Heart right ventricle (tissue), 16 donors: Measurements from ENCODE around the gene PODN. TPM values are rescaled to one million over a fixed set of nuclear protein-coding genes. Genes with fewer than 3 reads are reported as not detected.

Source experiments
- ATAC-seq, 8 donors: fragments of 200-7000 bp; cut with Tn5 transposase; one replicate each; pipeline ENCODE4 v1.9.1; 2020; ENCODE audit warnings: mild to moderate bottlenecking in 8 of 8, moderate library complexity in 8 of 8, moderate number of reproducible peaks in 1 of 8
- DNase-seq, 2 donors: peaks; one replicate each; pipeline ENCODE4 v3.0.0-alpha.2; 2020
- H3K27ac ChIP-seq, 10 donors: fragments of 200-600 bp; sonication (generic) in 2 of 10; one replicate each; pipeline versions ENCODE4 v1.5.0 to v1.8.0; 2020 to 2022; ENCODE audit warnings: mild to moderate bottlenecking in 3 of 10
- H3K27me3 ChIP-seq, 7 donors: fragments of 200-600 bp; one replicate each; pipeline ENCODE4 v1.8.0; 2021 to 2022; ENCODE audit warnings: mild to moderate bottlenecking in 2 of 7
- H3K36me3 ChIP-seq, 9 donors: fragments of 200-600 bp; sonication (generic) in 1 of 9; one replicate each; pipeline versions ENCODE4 v1.5.0 to v1.8.0; 2020 to 2022; ENCODE audit warnings: mild to moderate bottlenecking in 2 of 9
- H3K4me1 ChIP-seq, 9 donors: fragments of 200-600 bp; sonication (generic) in 1 of 9; one replicate each; pipeline versions ENCODE4 v1.5.0 to v1.8.0; 2020 to 2022; ENCODE audit warnings: mild to moderate bottlenecking in 4 of 9
- H3K4me3 ChIP-seq, 10 donors: fragments of 200-600 bp; sonication (generic) in 2 of 10; one replicate each; pipeline versions ENCODE4 v1.5.0 to v1.8.0; 2020 to 2022; ENCODE audit warnings: mild to moderate bottlenecking in 7 of 10, moderate library complexity in 2 of 10
- H3K9me3 ChIP-seq, 11 donors: fragments of 200-600 bp in 10 of 11; sonication (generic) in 2 of 11; one replicate each; pipeline versions ENCODE4 v1.5.0 to v1.8.0; 2013 to 2022; ENCODE audit warnings: mild to moderate bottlenecking in 2 of 11, control low read depth in 1 of 11, moderate library complexity in 1 of 11
- WGBS, 2 donors: extraction: QIAGEN DNeasy Blood & Tissue Kit; methylation state at CpG; one replicate each; pipeline ENCODE4 v1.1.7; 2013; ENCODE audit warnings: inconsistent platforms in 1 of 2; 5-methylcytosine and 5-hydroxymethylcytosine counted together
- intact Hi-C, 10 donors: fragments of 100-400 bp; cut with DNase I; formaldehyde crosslinking; loops; one replicate each; pipeline versions ENCODE4 v1.11.1 to v1.14.2; 2022
- long read RNA-seq, 3 donors: library from polyadenylated mRNA; unstranded; transcript quantifications; one replicate each; pipeline ENCODE4 v2.0.0, GENCODE V29; 2020 to 2021
- polyA plus RNA-seq, 2 donors: library from polyadenylated mRNA; stranded (reverse); fragments of 200-250 nt; gene quantifications; one replicate each; pipeline ENCODE4 v1.2.3, GENCODE V29; 2013
- total RNA-seq, 10 donors: library from RNA; stranded (reverse); fragmentation: NEBNext Ultra II Directional in 3 of 10; extraction: Animal tissue kit (Norgen Biotek cat#: 25700) in 3 of 10; gene quantifications; one replicate each; pipeline versions ENCODE4 v1.2.1 to v1.2.4, GENCODE V29; 2021 to 2023
- TF ChIP-seq, protein P1 (sequence below), 9 donors: fragments of 200-600 bp; sonication (generic) in 2 of 9; IDR thresholded peaks; one replicate each; pipeline versions ENCODE4 v1.5.0 to v1.8.0; 2021 to 2022; ENCODE audit warnings: antibody characterized with exemption in 9 of 9, mild to moderate bottlenecking in 5 of 9, moderate library complexity in 1 of 9
- donor health status: Arrhythmogenic right ventricular cardiomyopathy.
- donor health status: ischemic (EF 13 %, LVEDD 7.1; RV severe dilation, severe dysfunction).
- donor health status: healthy with polysubstance abuse.
- donor health status: DM: no; HTN: yes; CAD: no.
- donor health status: DM: no; HTN: no; CAD: no.
- donor health status: ischemic (EF 25% LVEDD 6.9; RV normal size, moderate dysfunction).
- donor health status: ischemic (EF 25% LVEDD 5.7; RV mildly dilated, moderate dysfunction).
- donor health status: healthy.
- donor health status: DM: yes; HTN: yes; CAD: no.
- donor health status: Ischemic cardiomyopathy.
- donor health status: ischemic (EF 35%, LVEDD 5.7; RV mildly dilated, moderate dysfunction).
- donor health status: nonischemic (EF 11% LVEDD 7.7; RV severe dilation, severe dysfunction).
- donor health status: DM: yes; HTN: yes; CAD: no.
- donor health status: PGD.
- donor health status: ischemic (EF 29% LVEDD 5.4; RV normal size, mild dysfunction).
- donor health status: nonischemic (EF 23%, LVEDD 6.1; RV moderate dilation, normal function).

The PODN gene, protein sequence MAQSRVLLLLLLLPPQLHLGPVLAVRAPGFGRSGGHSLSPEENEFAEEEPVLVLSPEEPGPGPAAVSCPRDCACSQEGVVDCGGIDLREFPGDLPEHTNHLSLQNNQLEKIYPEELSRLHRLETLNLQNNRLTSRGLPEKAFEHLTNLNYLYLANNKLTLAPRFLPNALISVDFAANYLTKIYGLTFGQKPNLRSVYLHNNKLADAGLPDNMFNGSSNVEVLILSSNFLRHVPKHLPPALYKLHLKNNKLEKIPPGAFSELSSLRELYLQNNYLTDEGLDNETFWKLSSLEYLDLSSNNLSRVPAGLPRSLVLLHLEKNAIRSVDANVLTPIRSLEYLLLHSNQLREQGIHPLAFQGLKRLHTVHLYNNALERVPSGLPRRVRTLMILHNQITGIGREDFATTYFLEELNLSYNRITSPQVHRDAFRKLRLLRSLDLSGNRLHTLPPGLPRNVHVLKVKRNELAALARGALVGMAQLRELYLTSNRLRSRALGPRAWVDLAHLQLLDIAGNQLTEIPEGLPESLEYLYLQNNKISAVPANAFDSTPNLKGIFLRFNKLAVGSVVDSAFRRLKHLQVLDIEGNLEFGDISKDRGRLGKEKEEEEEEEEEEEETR
- 10 to 100 TPM; 11.2 to 27.4 (median 15.4) TPM for total RNA-seq
- 10 to 100 TPM; 11.4 to 17.3 TPM for polyA plus RNA-seq
- long read RNA-seq, donor 1, transcript PODN-201 (11 exons, 3,010 nt), result major isoform, 8 of 30 reads
- long read RNA-seq, donor 1, partial matches to known transcripts, result 17 of 30 reads
- long read RNA-seq, donor 1, other reads (novel, unspliced or antisense), result 4 of 30 reads
- long read RNA-seq, donor 2, transcript PODN-201 (11 exons, 3,010 nt), result major isoform, 10 of 33 reads
- long read RNA-seq, donor 2, partial matches to known transcripts, result 12 of 33 reads
- long read RNA-seq, donor 2, other reads (novel, unspliced or antisense), result 11 of 33 reads
- long read RNA-seq, donor 3, partial matches to known transcripts, result 1 of 5 reads
- long read RNA-seq, donor 3, other reads (novel, unspliced or antisense), result 2 of 5 reads

GRCh38 chr1:53061859-53062707 is at the start of gene PODN:
TSS of gene PODN (plus strand) at chr1:53062213. CDS start at chr1:53069856, 7,643 bp downstream.
- intact Hi-C loops, result loop anchor here in 2 of 10 donors (5.0 to 10.0 kb wide), 2 partner anchors 120 to 123 kb away; no protein-coding TSS in a partner anchor
- H3K27ac ChIP-seq, result peak within 1 kb of the TSS; percentile 36 to 92 (median 78)
- peaks cover 0 to 40% (median 8%) of the 10 kb centered on the region in 7 donors for H3K27me3 ChIP-seq
- WGBS, 2 donors, result 1% methylated on average over 60 to 73 of the region's 73 CpGs
- no peaks in the 10 kb centered on the region for H3K36me3 ChIP-seq
- peak within 1 kb of the TSS; percentile 31 to 91 (median 66) for H3K4me3 ChIP-seq
- H3K4me1 ChIP-seq, result peaks cover 0 to 42% (median 22%) of the 10 kb centered on the region in 9 donors
- TF ChIP-seq, protein P1, sequence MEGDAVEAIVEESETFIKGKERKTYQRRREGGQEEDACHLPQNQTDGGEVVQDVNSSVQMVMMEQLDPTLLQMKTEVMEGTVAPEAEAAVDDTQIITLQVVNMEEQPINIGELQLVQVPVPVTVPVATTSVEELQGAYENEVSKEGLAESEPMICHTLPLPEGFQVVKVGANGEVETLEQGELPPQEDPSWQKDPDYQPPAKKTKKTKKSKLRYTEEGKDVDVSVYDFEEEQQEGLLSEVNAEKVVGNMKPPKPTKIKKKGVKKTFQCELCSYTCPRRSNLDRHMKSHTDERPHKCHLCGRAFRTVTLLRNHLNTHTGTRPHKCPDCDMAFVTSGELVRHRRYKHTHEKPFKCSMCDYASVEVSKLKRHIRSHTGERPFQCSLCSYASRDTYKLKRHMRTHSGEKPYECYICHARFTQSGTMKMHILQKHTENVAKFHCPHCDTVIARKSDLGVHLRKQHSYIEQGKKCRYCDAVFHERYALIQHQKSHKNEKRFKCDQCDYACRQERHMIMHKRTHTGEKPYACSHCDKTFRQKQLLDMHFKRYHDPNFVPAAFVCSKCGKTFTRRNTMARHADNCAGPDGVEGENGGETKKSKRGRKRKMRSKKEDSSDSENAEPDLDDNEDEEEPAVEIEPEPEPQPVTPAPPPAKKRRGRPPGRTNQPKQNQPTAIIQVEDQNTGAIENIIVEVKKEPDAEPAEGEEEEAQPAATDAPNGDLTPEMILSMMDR (IDR thresholded peaks at IDR 0.05), result no peak
- ATAC-seq (peak; percentile 20 to 60 (median 46)), DNase-seq (peak in 1 of 2 donors; percentile 59)
- H3K9me3 ChIP-seq, result no peaks in the 10 kb centered on the region

GRCh38 chr1:53014791-53015507 is 47.1 kb upstream of the PODN start:
- peak; percentile 89 to 98 (median 96) for ATAC-seq

GRCh38 chr1:53015508-53015860 is 46.5 kb upstream of the PODN start:
- intact Hi-C loops, result loop anchor here in 4 of 10 donors (2.0 to 10.0 kb wide), 3 partner anchors 42 to 169 kb away; no protein-coding TSS in a partner anchor
- no peaks in the 10 kb centered on the region for H3K9me3 ChIP-seq
- peaks cover 0 to 33% (median 25%) of the 10 kb centered on the region in 9 donors for H3K4me1 ChIP-seq
- H3K36me3 ChIP-seq, result peaks cover 0 to 27% (median 12%) of the 10 kb centered on the region in 9 donors
- H3K27ac ChIP-seq, result peak overlapping the region in 6 of 10 donors; percentile 47 to 83 (median 70)
- no peaks in the 10 kb centered on the region for H3K27me3 ChIP-seq
- WGBS, 2 donors, result 10 to 21% methylated on average over 3 of the region's 3 CpGs
- H3K4me3 ChIP-seq, result peak overlapping the region; percentile 38 to 71 (median 59)
- TF ChIP-seq, protein P1 (IDR thresholded peaks at IDR 0.05), result no peak
- DNase-seq (no peak), ATAC-seq (peak in 2 of 8 donors; percentile 8 to 9)

More at GRCh38 chr1:53014791-53015507, 47.1 kb upstream of the PODN start:
- Histone ChIP-seq H3K4me3 (peak overlapping the region; percentile 38 to 71 (median 59)), H3K4me1 (peaks cover 0 to 33% (median 25%) of the 10 kb centered on the region in 9 donors), H3K27ac (peak overlapping the region in 8 of 10 donors; percentile 34 to 83 (median 60)), H3K9me3 (no peaks in the 10 kb centered on the region), H3K36me3 (peaks cover 0 to 27% (median 12%) of the 10 kb centered on the region in 9 donors), H3K27me3 (no peaks in the 10 kb centered on the region)
- TF ChIP-seq, protein P1 (IDR thresholded peaks at IDR 0.05), result no peak
- WGBS, 2 donors, result 1 to 3% methylated on average over 9 of the region's 9 CpGs
- intact Hi-C loops, result loop anchor here in 4 of 10 donors (2.0 to 10.0 kb wide), 3 partner anchors 42 to 170 kb away; no protein-coding TSS in a partner anchor
- peak; percentile 42 to 88 for DNase-seq
